Calu3 (cell line): ENCODE measurements around the gene USP48. TPM values are rescaled to one million over a fixed set of nuclear protein-coding genes. Genes with fewer than 3 reads are reported as not detected.
A peak's percentile ranks its signal among the peaks of the same experiment; 100 is the strongest.

ENCODE experiments used
- BruUV-seq: library from RNA; stranded (reverse); fragments of 400-500 nt; replicated peaks from 2 replicates; lab custom pipeline; 2021; lab: Mats Ljungman, UMichigan
- CTCF ChIA-PET: fragments of 300-600 bp; sonication (Branson Sonifier 250); formaldehyde crosslinking; loops from one replicate; lab custom pipeline; 2022; ENCODE audit warnings: antibody characterized with exemption; lab: Charles Lee
- DNase-seq: peaks from one replicate; pipeline ENCODE4 v3.0.0; 2022
- H3K27ac Mint-ChIP-seq: one replicate; pipeline ENCODE4 v1.8.0; 2022; ENCODE audit warnings: mixed read lengths; ENCODE audit not compliant: unreplicated experiment
- H3K27me3 Mint-ChIP-seq: one replicate; pipeline ENCODE4 v1.8.0; 2022; ENCODE audit warnings: mixed read lengths; ENCODE audit not compliant: unreplicated experiment
- H3K36me3 Mint-ChIP-seq: one replicate; pipeline ENCODE4 v1.8.0; 2022; ENCODE audit warnings: mild to moderate bottlenecking, moderate library complexity, mixed read lengths; ENCODE audit not compliant: insufficient read depth, unreplicated experiment
- H3K4me1 Mint-ChIP-seq: one replicate; pipeline ENCODE4 v1.8.0; 2022; ENCODE audit warnings: mild to moderate bottlenecking, low read depth, mixed read lengths; ENCODE audit not compliant: unreplicated experiment
- H3K4me3 Mint-ChIP-seq: one replicate; pipeline ENCODE4 v1.8.0; 2022; ENCODE audit warnings: mild to moderate bottlenecking, low read depth, moderate library complexity, mixed read lengths; ENCODE audit not compliant: unreplicated experiment
- H3K9me3 Mint-ChIP-seq: one replicate; pipeline ENCODE4 v1.8.0; 2022; ENCODE audit warnings: low read depth, mixed read lengths; ENCODE audit not compliant: unreplicated experiment
- intact Hi-C: fragments of 100-400 bp; cut with micrococcal nuclease; formaldehyde crosslinking; loops from one replicate; pipeline ENCODE4 v1.10.0; 2022; ENCODE audit not compliant: unreplicated experiment
- total RNA-seq: library from RNA; stranded (reverse); gene quantifications from 2 replicates; pipeline ENCODE4 v1.2.3, GENCODE V29; 2022
- TF ChIP-seq, protein P1 (sequence below): fragments of 200-600 bp; IDR thresholded peaks from one replicate; pipeline ENCODE4 v1.8.0; 2022; ENCODE audit warnings: antibody characterized with exemption; ENCODE audit not compliant: unreplicated experiment

USP48 gene
- total RNA-seq, 1 experiment from 2014 or later, result 56.6 TPM

DNA sequence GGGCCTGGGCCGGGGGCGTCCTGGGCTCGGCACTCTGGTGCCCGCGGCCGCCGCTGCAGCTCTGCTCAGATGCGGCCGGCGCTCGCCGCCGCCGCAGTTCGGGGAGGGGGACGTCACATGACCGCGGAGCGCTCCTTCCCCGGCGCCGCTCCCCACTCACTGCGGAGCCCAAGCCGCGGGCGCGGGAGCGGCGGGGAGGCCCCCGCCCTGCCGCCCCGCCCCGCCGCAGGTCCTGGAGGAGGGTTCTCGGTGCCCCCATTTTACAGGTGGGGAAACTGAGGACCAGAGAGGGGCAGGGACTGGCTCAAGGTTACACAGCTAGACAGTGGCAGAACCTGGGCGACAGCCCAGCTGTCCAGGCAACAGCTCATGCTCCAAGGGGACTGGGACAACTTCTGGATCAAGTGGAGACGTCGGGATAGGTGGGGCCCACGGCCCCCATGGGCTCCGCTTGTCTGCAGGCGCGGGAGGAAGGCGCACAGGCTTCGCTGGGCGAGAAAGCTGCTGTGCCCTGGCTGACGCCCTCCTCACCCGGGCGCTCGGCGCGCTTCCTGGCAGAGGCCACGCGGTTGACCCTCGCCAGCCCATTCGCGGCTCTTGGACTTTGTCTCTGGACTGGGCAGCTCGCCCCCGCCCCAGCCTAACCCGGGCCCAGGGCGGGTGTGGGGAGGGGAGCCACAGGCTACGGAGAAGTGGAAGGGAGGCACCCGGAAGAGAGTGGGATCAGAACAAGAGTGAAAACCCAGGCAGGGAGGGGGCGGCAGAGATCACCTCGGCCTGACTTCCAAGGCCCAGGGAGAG is 113.5 kb downstream of the USP48 start, which contains the start of gene RAP1GAP:
TSS of gene RAP1GAP (minus strand) at position 100 of the 801 bp plus-strand sequence. CDS start 49,325 bp downstream, outside the sequence.
- H3K36me3 Mint-ChIP-seq, result peaks cover 17% of the 10 kb centered on the region
- no TSS peak for BruUV-seq
- DNase-seq, result no peak
- peak within 1 kb of the TSS; percentile 56 for H3K4me3 Mint-ChIP-seq
- no peak within 1 kb of the TSS for H3K27ac Mint-ChIP-seq
- H3K4me1 Mint-ChIP-seq, result peaks cover 7% of the 10 kb centered on the region
- CTCF ChIA-PET, result no interaction called here
- intact Hi-C loops, result loop anchor here (5.0 kb wide), 1 partner anchor 227 kb away; the partner anchor contains the start of gene NBPF3
- TF ChIP-seq, protein P1, sequence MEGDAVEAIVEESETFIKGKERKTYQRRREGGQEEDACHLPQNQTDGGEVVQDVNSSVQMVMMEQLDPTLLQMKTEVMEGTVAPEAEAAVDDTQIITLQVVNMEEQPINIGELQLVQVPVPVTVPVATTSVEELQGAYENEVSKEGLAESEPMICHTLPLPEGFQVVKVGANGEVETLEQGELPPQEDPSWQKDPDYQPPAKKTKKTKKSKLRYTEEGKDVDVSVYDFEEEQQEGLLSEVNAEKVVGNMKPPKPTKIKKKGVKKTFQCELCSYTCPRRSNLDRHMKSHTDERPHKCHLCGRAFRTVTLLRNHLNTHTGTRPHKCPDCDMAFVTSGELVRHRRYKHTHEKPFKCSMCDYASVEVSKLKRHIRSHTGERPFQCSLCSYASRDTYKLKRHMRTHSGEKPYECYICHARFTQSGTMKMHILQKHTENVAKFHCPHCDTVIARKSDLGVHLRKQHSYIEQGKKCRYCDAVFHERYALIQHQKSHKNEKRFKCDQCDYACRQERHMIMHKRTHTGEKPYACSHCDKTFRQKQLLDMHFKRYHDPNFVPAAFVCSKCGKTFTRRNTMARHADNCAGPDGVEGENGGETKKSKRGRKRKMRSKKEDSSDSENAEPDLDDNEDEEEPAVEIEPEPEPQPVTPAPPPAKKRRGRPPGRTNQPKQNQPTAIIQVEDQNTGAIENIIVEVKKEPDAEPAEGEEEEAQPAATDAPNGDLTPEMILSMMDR, result no peak
- no peaks in the 10 kb centered on the region for H3K27me3 Mint-ChIP-seq
- H3K9me3 Mint-ChIP-seq, result no peaks in the 10 kb centered on the region

- H3K9me3 Mint-ChIP-seq, result no peaks in the 10 kb centered on the region
- DNase-seq, result no peak
- TF ChIP-seq, protein P1, result no peak
- intact Hi-C loops, result loop anchor here (5.0 kb wide), 1 partner anchor 227 kb away; the partner anchor contains the start of gene NBPF3
- CTCF ChIA-PET, result no interaction called here
- BruUV-seq, result no TSS peak
- H3K36me3 Mint-ChIP-seq, result peaks cover 17% of the 10 kb centered on the region
- no peaks in the 10 kb centered on the region for H3K27me3 Mint-ChIP-seq
- peak overlapping the region; percentile 56 for H3K4me3 Mint-ChIP-seq
- H3K4me1 Mint-ChIP-seq, result peaks cover 7% of the 10 kb centered on the region
- H3K27ac Mint-ChIP-seq, result no peak overlapping the region
These were observed 114.0 kb downstream of the USP48 start for GRCh38 chr1:21668951-21669257.

DNA sequence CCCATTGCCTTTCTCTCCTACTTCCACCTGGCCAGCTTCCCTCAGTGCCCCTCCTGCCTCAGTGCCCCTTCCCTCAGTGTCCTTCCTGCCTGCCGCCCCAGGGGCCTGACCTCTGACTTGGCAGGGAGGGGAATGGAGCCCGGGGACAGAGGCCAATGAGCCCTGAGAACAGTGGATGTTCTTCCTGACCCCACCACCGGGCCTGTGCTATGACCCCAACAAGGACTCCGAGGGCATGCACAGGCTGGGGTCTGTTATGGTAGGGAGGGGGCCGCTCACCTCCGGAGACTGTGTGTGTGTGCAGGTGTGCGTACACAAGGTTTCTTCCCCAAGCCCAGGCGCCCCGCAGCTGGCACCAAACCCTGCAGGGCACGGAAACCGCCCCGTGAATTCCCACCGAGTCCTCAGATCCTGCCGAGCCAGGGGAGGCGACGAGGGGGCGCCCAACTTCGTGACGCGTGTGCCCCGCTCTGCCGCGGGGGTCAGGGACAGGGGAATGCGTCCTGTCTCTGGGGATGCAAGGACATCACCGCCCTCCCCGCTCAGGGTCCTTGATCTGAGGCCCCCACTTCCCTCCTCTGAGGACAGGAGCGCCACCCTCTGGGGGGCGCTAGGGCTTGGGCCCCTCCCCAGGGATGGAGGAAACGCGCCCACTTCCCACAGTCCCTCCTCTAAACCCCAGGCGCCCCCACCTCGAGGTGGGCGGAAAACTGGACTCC is 114.6 kb downstream of the USP48 start:
- CTCF ChIA-PET, result no interaction called here
- TF ChIP-seq, protein P1, result no peak
- no TSS peak for BruUV-seq
- no peak for DNase-seq
- intact Hi-C loops, result loop anchor here (5.0 kb wide), 1 partner anchor 226 kb away; the partner anchor contains the start of gene NBPF3
- peaks cover 17% of the 10 kb centered on the region for H3K36me3 Mint-ChIP-seq
- H3K4me1 Mint-ChIP-seq, result peaks cover 7% of the 10 kb centered on the region
- H3K27ac Mint-ChIP-seq, result no peak overlapping the region
- H3K27me3 Mint-ChIP-seq, result no peaks in the 10 kb centered on the region
- H3K4me3 Mint-ChIP-seq, result peak overlapping the region; percentile 56
- H3K9me3 Mint-ChIP-seq, result no peaks in the 10 kb centered on the region

DNA sequence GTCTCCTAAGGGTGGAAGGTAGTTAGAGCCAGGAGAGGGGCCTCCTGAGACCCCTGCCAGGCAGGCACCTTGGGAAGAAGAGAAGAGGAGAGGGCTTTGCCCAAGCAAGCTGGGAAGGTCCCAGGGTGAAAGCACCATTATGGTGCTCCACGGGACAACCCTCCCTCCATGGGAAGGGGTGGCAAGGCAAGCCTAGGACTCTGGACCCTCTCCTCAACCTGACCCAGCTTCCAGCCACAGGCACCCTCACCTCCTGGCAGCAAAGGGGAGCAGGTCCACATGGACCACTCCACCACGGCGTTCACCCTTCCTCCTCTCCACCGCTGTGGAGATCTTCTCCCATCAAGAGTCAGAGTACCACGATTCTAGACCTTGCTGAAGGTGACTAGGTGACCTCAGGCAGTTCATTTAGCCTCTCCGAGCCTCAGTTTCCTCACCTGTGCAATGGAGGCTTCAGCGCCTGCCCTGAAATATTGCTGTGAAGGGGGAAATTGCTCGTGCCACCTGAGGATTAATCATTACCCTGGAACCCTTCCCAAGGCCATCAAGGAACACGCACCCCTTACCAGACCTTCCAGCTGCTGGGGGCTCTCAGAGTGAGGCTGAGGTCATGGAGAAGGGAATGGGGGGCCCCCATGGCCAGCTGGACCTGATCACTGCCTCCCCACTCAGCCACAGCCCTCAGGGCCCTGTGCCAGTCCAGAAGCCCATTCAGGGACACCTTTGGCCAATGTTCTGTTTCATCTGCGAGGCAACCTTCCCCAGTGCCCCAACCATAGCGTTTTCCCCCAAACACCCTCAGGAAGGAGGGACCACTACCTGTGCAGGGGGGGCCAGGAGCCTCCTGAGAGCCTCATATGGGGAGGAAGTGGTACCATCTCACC is 115.4 kb downstream of the USP48 start:
- DNase-seq, result no peak
- Mint-ChIP-seq H3K9me3 (no peaks in the 10 kb centered on the region), H3K27me3 (no peaks in the 10 kb centered on the region), H3K4me3 (no peak overlapping the region), H3K4me1 (peaks cover 7% of the 10 kb centered on the region), H3K36me3 (peaks cover 17% of the 10 kb centered on the region), H3K27ac (no peak overlapping the region)
- no TSS peak for BruUV-seq
- CTCF ChIA-PET, result no interaction called here
- intact Hi-C loops, result loop anchor here (5.0 kb wide), 1 partner anchor 225 kb away; the partner anchor contains the start of gene NBPF3
- TF ChIP-seq, protein P1, result no peak
